ENCODE results near the gene DTX4.

GRCh38 chr11:59214141-59214893 lies 42.4 kb downstream of the DTX4 start:
- TF ChIP-seq POLR2A (IDR thresholded peaks at IDR 0.05) (no peak), CTCF (IDR thresholded peaks at IDR 0.05) (no peak)

Measured in thyroid gland (tissue), 4 donors.